Gastroesophageal sphincter (tissue), 4 donors: ENCODE data around the gene SDK1. TPM values are rescaled to one million over a fixed set of nuclear protein-coding genes. Genes with fewer than 3 reads are reported as not detected.

Source experiments
- ATAC-seq: fragments of 150-250 bp; one replicate; pipeline ENCODE4 v1.9.1; 2016; ENCODE audit warnings: mild to moderate bottlenecking, moderate library complexity
- H3K27ac ChIP-seq, 4 donors: fragments of 200-600 bp; sonication (generic) in 3 of 4; 1 replicate in 3 of 4; 2 replicates in 1 of 4; pipeline ENCODE4 v1.5.1; 2016 to 2019
- H3K27me3 ChIP-seq: fragments of 200-600 bp; sonication (generic); one replicate; pipeline ENCODE4 v1.5.1; 2019
- H3K36me3 ChIP-seq, 2 donors: fragments of 200-600 bp; sonication (generic); one replicate each; pipeline ENCODE4 v1.5.1; 2019; ENCODE audit warnings: control low read depth in 1 of 2
- H3K4me1 ChIP-seq, 3 donors: fragments of 200-600 bp; sonication (generic); 1 replicate in 2 of 3; 2 replicates in 1 of 3; pipeline ENCODE4 v1.5.1; 2016 to 2019; ENCODE audit warnings: control low read depth in 2 of 3
- H3K4me3 ChIP-seq, 2 donors: fragments of 200-600 bp; sonication (generic); one replicate each; pipeline ENCODE4 v1.5.1; 2019; ENCODE audit warnings: mild to moderate bottlenecking in 1 of 2, moderate library complexity in 1 of 2
- H3K9me3 ChIP-seq, 3 donors: fragments of 200-600 bp; sonication (generic); one replicate each; pipeline ENCODE4 v1.5.1; 2017 to 2019; ENCODE audit warnings: control low read depth in 2 of 3
- CTCF ChIP-seq, 4 experiments: fragments of 200-600 bp in 2 of 4; fragments of 450-650 bp in 2 of 4; sonication (generic) in 1 of 4; IDR thresholded peaks; one replicate each; pipeline ENCODE4 v1.5.1; 2017 to 2019; ENCODE audit warnings: antibody characterized with exemption in 4 of 4, mild to moderate bottlenecking in 2 of 4, moderate library complexity in 2 of 4
- EP300 ChIP-seq: sonication (generic); formaldehyde crosslinking; IDR thresholded peaks from one replicate; pipeline ENCODE4 v1.6.1; 2017; ENCODE audit warnings: antibody characterized with exemption, mild to moderate bottlenecking
- POLR2A ChIP-seq, 2 donors: fragments of 450-650 bp; IDR thresholded peaks; one replicate each; pipeline ENCODE4 v1.6.1; 2017; ENCODE audit warnings: antibody characterized with exemption in 2 of 2, mild to moderate bottlenecking in 2 of 2, moderate library complexity in 1 of 2
- POLR2AphosphoS5 ChIP-seq: sonication (generic); formaldehyde crosslinking; IDR thresholded peaks from one replicate; pipeline ENCODE4 v1.6.1; 2017; ENCODE audit warnings: antibody characterized with exemption
- WGBS, 2 donors: methylation state at CpG; one replicate each; pipeline ENCODE4 v1.1.5; 2018; ENCODE audit warnings: low coverage in 1 of 2; 5-methylcytosine and 5-hydroxymethylcytosine counted together
- total RNA-seq, 4 donors: library from RNA; depleted of rRNA; stranded (reverse); fragments of >200 nt; gene quantifications; one replicate each; pipeline ENCODE4 v1.1.0, GENCODE V29; 2016

The SDK1 gene
- total RNA-seq, 4 donors from 2014 or later: 6.1 to 13.6 (median 8.7) TPM

GRCh38 chr7:4030346-4030950 lies 729.4 kb downstream of the SDK1 start:
- Histone ChIP-seq H3K27me3 (no peaks in the 10 kb centered on the region), H3K4me1 (no peaks in the 10 kb centered on the region), H3K4me3 (no peak overlapping the region), H3K27ac (no peak overlapping the region), H3K36me3 (no peaks in the 10 kb centered on the region), H3K9me3 (no peaks in the 10 kb centered on the region)
- ATAC-seq: no peak
- no peak for TF ChIP-seq CTCF (IDR thresholded peaks at IDR 0.05)
- no peak for TF ChIP-seq EP300
- TF ChIP-seq POLR2AphosphoS5: no peak
- TF ChIP-seq POLR2A (IDR thresholded peaks at IDR 0.05): no peak
- WGBS, 2 donors: 57 to 72% methylated on average over 1 to 13 of the region's 14 CpGs

- Histone ChIP-seq H3K9me3 (no peaks in the 10 kb centered on the region), H3K27ac (no peak overlapping the region), H3K4me1 (no peaks in the 10 kb centered on the region), H3K36me3 (no peaks in the 10 kb centered on the region), H3K4me3 (no peak overlapping the region), H3K27me3 (no peaks in the 10 kb centered on the region)
- TF ChIP-seq CTCF (IDR thresholded peaks at IDR 0.05): no peak
- TF ChIP-seq POLR2A (IDR thresholded peaks at IDR 0.05): no peak
- TF ChIP-seq EP300: no peak
- TF ChIP-seq POLR2AphosphoS5: no peak
- WGBS, 2 donors: 82 to 83% methylated on average over 6 to 12 of the region's 12 CpGs
- no peak for ATAC-seq
Observed at GRCh38 chr7:4033996-4034395, 732.9 kb downstream of the SDK1 start.

GRCh38 chr7:4037308-4037707 lies 736.3 kb downstream of the SDK1 start:
- no peak overlapping the region for H3K27ac ChIP-seq
- no peak overlapping the region for H3K4me3 ChIP-seq
- WGBS, 2 donors: 86 to 90% methylated on average over 3 to 4 of the region's 4 CpGs
- no peak for ATAC-seq
- H3K9me3 ChIP-seq: no peaks in the 10 kb centered on the region
- no peaks in the 10 kb centered on the region for H3K27me3 ChIP-seq
- no peaks in the 10 kb centered on the region for H3K4me1 ChIP-seq
- no peaks in the 10 kb centered on the region for H3K36me3 ChIP-seq
- TF ChIP-seq POLR2AphosphoS5 (no peak), CTCF (IDR thresholded peaks at IDR 0.05) (no peak), EP300 (no peak), POLR2A (IDR thresholded peaks at IDR 0.05) (no peak)

- H3K36me3 ChIP-seq: no peaks in the 10 kb centered on the region
- H3K9me3 ChIP-seq: no peaks in the 10 kb centered on the region
- H3K4me1 ChIP-seq: no peaks in the 10 kb centered on the region
- no peak overlapping the region for H3K27ac ChIP-seq
- H3K4me3 ChIP-seq: no peak overlapping the region
- WGBS, 2 donors: 83 to 100% methylated on average over 1 to 2 of the region's 4 CpGs
- no peaks in the 10 kb centered on the region for H3K27me3 ChIP-seq
- TF ChIP-seq EP300 (no peak), CTCF (IDR thresholded peaks at IDR 0.05) (no peak), POLR2A (IDR thresholded peaks at IDR 0.05) (no peak)
- no peak for ATAC-seq
Observed at GRCh38 chr7:4037877-4038276, 736.8 kb downstream of the SDK1 start.

- Histone ChIP-seq H3K36me3 (no peaks in the 10 kb centered on the region), H3K4me3 (no peak overlapping the region), H3K9me3 (no peaks in the 10 kb centered on the region), H3K27me3 (no peaks in the 10 kb centered on the region), H3K4me1 (no peaks in the 10 kb centered on the region), H3K27ac (no peak overlapping the region)
- WGBS, 2 donors: 83 to 87% methylated on average over 14 to 20 of the region's 20 CpGs
- TF ChIP-seq POLR2A (IDR thresholded peaks at IDR 0.05) (no peak), POLR2AphosphoS5 (no peak), EP300 (no peak), CTCF (IDR thresholded peaks at IDR 0.05) (no peak)
- no peak for ATAC-seq
Observed at GRCh38 chr7:4040109-4040928, 739.3 kb downstream of the SDK1 start.
